Measurements from ENCODE around the gene GNAZ.

Gene GNAZ

DNA sequence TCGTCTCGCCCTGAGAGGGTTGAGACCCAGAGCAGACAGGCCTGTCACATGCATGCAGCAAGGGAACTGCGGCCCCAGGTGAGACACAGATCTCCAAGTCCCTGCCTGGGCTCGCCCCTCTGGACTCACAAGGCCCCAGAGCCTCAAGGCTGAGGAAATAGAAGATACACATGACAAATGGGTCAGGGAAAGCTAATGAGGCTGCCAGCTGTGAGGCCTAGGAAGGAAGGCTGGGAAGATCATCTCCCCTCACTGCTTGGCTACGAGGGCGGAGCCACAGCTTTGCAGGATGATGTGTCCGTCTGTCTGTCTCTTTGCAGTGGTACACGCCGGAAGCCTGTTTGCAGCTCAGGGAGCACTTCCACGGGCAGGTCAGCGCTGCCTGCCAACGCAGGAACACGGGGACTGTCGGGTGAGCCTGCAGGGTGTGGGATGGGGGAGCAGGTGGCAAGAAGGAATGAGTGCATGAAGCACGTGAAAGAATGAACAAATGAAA is 79.5 kb downstream of the GNAZ start:
- no peak for DNase-seq (ENCODE audit: extremely low spot score)
- TF ChIP-seq FOXK2 (IDR thresholded peaks at IDR 0.05) = no peak
- no peak for TF ChIP-seq ZNF384 (IDR thresholded peaks at IDR 0.05)
- no peak for TF ChIP-seq TARDBP (IDR thresholded peaks at IDR 0.05)
- TF ChIP-seq NFRKB (IDR thresholded peaks at IDR 0.05) = no peak
- TF ChIP-seq BHLHE40 (IDR thresholded peaks at IDR 0.05; ENCODE audit: borderline replicate concordance) = no peak
- ChIA-PET POLR2A (no interaction called here), CTCF (no interaction called here)

DNA sequence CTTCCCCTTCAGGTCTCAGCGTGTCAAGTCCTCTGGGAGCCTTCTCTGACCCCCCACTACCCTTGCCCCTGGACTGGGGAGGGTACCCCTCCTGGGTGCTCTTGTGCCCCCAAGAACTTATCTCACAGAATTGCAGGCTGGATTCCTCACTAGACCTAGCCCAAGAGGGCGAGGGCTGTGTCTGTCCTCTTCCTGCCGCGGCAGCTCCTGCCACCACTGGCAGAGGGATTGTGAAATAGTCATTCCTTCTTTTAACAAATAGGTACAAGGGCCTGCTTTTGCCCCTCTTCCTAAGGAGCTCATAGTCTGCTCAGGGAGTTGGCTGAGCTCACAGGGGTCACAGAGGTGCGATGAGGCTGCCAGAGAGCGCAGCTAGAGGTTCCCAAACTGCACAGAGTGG is 80.4 kb downstream of the GNAZ start:
- POLR2A ChIA-PET = no interaction called here
- no peak for TF ChIP-seq BHLHE40 (IDR thresholded peaks at IDR 0.05; ENCODE audit: borderline replicate concordance)
- no peak for TF ChIP-seq NFRKB (IDR thresholded peaks at IDR 0.05)
- no peak for TF ChIP-seq ARNT (IDR thresholded peaks at IDR 0.05)
- TF ChIP-seq CTBP1 (IDR thresholded peaks at IDR 0.05; ENCODE audit: borderline replicate concordance) = no peak
- TF ChIP-seq FOXA1 (IDR thresholded peaks at IDR 0.05) = no peak
- TF ChIP-seq LEF1 (IDR thresholded peaks at IDR 0.05; ENCODE audit: borderline replicate concordance) = no peak
- TF ChIP-seq HDGF (IDR thresholded peaks at IDR 0.05; ENCODE audit: borderline replicate concordance) = no peak
- no peak for TF ChIP-seq SP1 (IDR thresholded peaks at IDR 0.05)
- TF ChIP-seq ZNF384 (IDR thresholded peaks at IDR 0.05) = no peak
- no peak for TF ChIP-seq TARDBP (IDR thresholded peaks at IDR 0.05)
- TF ChIP-seq FOXK2 (IDR thresholded peaks at IDR 0.05) = no peak
- no peak for TF ChIP-seq FOXM1 (IDR thresholded peaks at IDR 0.05; ENCODE audit: borderline replicate concordance)
- TF ChIP-seq, protein P1, sequence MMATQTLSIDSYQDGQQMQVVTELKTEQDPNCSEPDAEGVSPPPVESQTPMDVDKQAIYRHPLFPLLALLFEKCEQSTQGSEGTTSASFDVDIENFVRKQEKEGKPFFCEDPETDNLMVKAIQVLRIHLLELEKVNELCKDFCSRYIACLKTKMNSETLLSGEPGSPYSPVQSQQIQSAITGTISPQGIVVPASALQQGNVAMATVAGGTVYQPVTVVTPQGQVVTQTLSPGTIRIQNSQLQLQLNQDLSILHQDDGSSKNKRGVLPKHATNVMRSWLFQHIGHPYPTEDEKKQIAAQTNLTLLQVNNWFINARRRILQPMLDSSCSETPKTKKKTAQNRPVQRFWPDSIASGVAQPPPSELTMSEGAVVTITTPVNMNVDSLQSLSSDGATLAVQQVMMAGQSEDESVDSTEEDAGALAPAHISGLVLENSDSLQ (IDR thresholded peaks at IDR 0.05) = no peak
- DNase-seq (ENCODE audit: extremely low spot score) = no peak
- CTCF ChIA-PET = no interaction called here

DNA sequence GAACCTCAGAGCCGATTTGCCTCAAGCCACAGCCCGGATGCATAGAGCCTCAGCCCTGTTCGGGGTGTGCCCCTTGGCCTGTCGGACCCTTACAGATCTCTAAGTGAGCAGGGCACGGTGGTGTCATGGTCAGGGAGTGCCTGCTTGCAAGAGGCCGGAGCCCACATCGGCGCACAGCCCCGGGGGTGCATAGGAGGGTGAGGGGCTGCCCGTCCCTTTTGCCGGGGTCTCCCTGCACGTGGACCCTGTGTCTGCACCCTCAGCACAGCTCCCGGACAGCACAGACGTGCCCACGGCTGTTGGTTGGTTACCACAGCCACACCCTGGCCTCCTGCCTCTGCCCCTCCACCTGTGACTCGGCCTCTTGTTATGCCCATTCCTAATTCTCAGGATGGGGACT is 81.5 kb downstream of the GNAZ start:
- DNase-seq (ENCODE audit: extremely low spot score) = no peak
- TF ChIP-seq FOXA1 (IDR thresholded peaks at IDR 0.05) (no peak), L3MBTL2 (conservative IDR thresholded peaks at IDR 0.05) (no peak), LEF1 (IDR thresholded peaks at IDR 0.05; ENCODE audit: borderline replicate concordance) (no peak), ELF4 (IDR thresholded peaks at IDR 0.05) (no peak), ZNF384 (IDR thresholded peaks at IDR 0.05) (no peak), SUZ12 (IDR thresholded peaks at IDR 0.05) (no peak), SP1 (IDR thresholded peaks at IDR 0.05) (no peak), HDGF (IDR thresholded peaks at IDR 0.05; ENCODE audit: borderline replicate concordance) (no peak), ARNT (IDR thresholded peaks at IDR 0.05) (no peak), FOXM1 (IDR thresholded peaks at IDR 0.05; ENCODE audit: borderline replicate concordance) (no peak), CTBP1 (IDR thresholded peaks at IDR 0.05; ENCODE audit: borderline replicate concordance) (no peak), FOXK2 (IDR thresholded peaks at IDR 0.05) (no peak), BHLHE40 (IDR thresholded peaks at IDR 0.05; ENCODE audit: borderline replicate concordance) (no peak), TARDBP (IDR thresholded peaks at IDR 0.05) (no peak), NFRKB (IDR thresholded peaks at IDR 0.05) (no peak)
- TF ChIP-seq, protein P1 (IDR thresholded peaks at IDR 0.05) = no peak
- CTCF ChIA-PET = interaction anchor here (0.5 kb wide), 1 partner anchor 21 kb away, joined by 4 read pairs; no protein-coding TSS in a partner anchor
- POLR2A ChIA-PET = no interaction called here

DNA sequence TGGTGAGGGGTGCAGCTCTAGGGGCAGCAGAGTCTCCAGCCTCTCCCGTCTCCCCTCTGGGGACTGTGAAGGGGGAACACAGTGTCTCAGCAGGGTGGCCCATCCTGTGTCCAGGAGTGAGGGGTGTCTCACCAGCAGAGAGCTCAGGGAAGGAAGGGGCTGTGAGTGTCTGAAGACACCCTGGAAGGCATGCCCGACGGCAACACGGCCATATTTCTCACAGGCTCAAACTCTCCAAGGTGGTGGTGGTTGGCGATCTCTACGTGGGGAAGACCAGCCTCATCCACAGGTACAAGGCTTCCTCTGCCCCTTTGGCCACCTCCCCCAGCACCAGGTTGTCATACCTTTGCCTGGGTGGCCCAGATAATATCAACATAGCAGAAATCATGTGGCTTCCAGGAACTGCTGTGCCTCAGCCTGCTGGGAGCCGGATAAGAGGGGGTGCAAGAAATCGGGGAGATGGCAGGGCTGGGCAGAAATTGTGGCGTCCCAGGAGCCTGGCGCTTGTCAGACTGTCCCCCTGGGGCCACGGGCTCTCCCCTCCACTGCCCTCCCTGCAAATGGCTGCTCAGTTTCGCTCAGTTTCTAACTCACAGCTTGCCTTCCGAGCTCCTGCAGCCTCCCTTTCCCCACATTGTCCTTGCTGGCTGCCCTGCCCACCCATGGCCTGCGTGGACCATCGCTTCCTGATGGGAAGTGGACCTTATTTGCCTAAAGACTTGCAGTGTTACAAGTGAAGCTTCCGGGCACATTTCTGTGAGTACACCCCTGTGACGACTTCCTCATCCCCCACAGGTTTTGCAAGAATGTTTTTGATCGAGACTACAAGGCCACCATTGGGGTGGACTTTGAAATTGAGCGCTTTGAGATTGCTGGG is 82.2 kb downstream of the GNAZ start:
- DNase-seq (ENCODE audit: extremely low spot score) = no peak
- TF ChIP-seq FOXK2 (IDR thresholded peaks at IDR 0.05) (no peak), FOXA1 (IDR thresholded peaks at IDR 0.05) (no peak)
- TF ChIP-seq, protein P1 (IDR thresholded peaks at IDR 0.05) = no peak
- ChIA-PET POLR2A (no interaction called here), CTCF (no interaction called here)

- no peak for DNase-seq (ENCODE audit: extremely low spot score)
- TF ChIP-seq LEF1 (IDR thresholded peaks at IDR 0.05; ENCODE audit: borderline replicate concordance) = no peak
- ChIA-PET CTCF (interaction anchor here (1.4 kb wide), 1 partner anchor 128 kb away, joined by 3 read pairs; no protein-coding TSS in a partner anchor), POLR2A (no interaction called here)
Observed at GRCh38 chr22:23153994-23154393, 83.7 kb downstream of the GNAZ start.

DNA sequence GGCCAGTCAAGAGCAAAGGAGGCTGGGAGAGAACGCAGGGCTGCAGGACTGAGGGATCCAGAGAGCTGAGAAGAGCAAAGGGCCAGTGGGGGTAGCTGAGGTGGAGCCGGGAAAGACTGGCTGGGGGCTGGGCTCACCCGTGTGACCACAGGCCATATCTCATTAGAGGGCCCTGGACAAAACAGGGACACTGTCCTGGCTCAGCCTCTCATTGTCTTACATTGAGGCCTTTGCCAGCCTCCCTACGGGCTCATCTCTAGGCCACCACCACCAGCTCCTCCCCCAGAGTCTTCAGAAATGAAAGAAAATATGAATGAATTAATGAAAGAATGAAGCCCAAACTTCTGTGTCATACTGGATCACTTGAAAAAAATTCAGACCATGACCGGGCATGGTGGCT is 84.1 kb downstream of the GNAZ start:
- DNase-seq (ENCODE audit: extremely low spot score) = no peak
- CTCF ChIA-PET = interaction anchor here (1.4 kb wide), 1 partner anchor 127 kb away, joined by 3 read pairs; no protein-coding TSS in a partner anchor

More for the DNA sequence above, 84.1 kb downstream of the GNAZ start:
- POLR2A ChIA-PET = no interaction called here
- TF ChIP-seq TARDBP (IDR thresholded peaks at IDR 0.05) = no peak
- no peak for TF ChIP-seq HDGF (IDR thresholded peaks at IDR 0.05; ENCODE audit: borderline replicate concordance)
- TF ChIP-seq FOXA1 (IDR thresholded peaks at IDR 0.05) = no peak
- no peak for TF ChIP-seq L3MBTL2 (conservative IDR thresholded peaks at IDR 0.05)
- TF ChIP-seq ZNF384 (IDR thresholded peaks at IDR 0.05) = no peak
- TF ChIP-seq LEF1 (IDR thresholded peaks at IDR 0.05; ENCODE audit: borderline replicate concordance) = no peak
- TF ChIP-seq NFRKB (IDR thresholded peaks at IDR 0.05) = no peak
- TF ChIP-seq BHLHE40 (IDR thresholded peaks at IDR 0.05; ENCODE audit: borderline replicate concordance) = no peak
- TF ChIP-seq SUZ12 (IDR thresholded peaks at IDR 0.05) = no peak
- no peak for TF ChIP-seq ARNT (IDR thresholded peaks at IDR 0.05)
- no peak for TF ChIP-seq ELF4 (IDR thresholded peaks at IDR 0.05)
- no peak for TF ChIP-seq FOXK2 (IDR thresholded peaks at IDR 0.05)

Data from HEK293T (cell line).